Activated T-helper 2 cell treated with anti-CD3 and anti-CD28 coated beads, Interferon-gamma antibody, Interleukin-2, Interleukin-4, amounts not matched to agents 10 μg/mL and 5 μg/mL and 100 μg/mL, durations not matched to agents 14 hours and 24 hours and 36 hours (primary cell): ENCODE data around the gene BCL11A. TPM values are rescaled to one million over a fixed set of nuclear protein-coding genes. Genes with fewer than 3 reads are reported as not detected.

Experiments
- DNase-seq: peaks from one replicate; pipeline ENCODE4 v3.0.0; 2021; ENCODE audit warnings: low spot score
- H3K27ac Mint-ChIP-seq: one replicate; pipeline ENCODE4 v1.8.0; 2021; ENCODE audit warnings: mixed read lengths
- H3K27me3 Mint-ChIP-seq: one replicate; pipeline ENCODE4 v1.8.0; 2021; ENCODE audit warnings: low read depth, mixed read lengths
- H3K36me3 Mint-ChIP-seq: one replicate; pipeline ENCODE4 v1.8.0; 2021; ENCODE audit warnings: low read depth, mixed read lengths
- H3K4me1 Mint-ChIP-seq: one replicate; pipeline ENCODE4 v1.8.0; 2021; ENCODE audit warnings: low read depth, mixed read lengths
- H3K4me3 Mint-ChIP-seq: one replicate; pipeline ENCODE4 v1.8.0; 2021; ENCODE audit warnings: low read depth, mild to moderate bottlenecking, moderate library complexity, mixed read lengths
- H3K9me3 Mint-ChIP-seq: one replicate; pipeline ENCODE4 v1.8.0; 2021; ENCODE audit warnings: mixed read lengths
- intact Hi-C: fragments of 100-400 bp; cut with micrococcal nuclease; formaldehyde crosslinking; loops from one replicate; pipeline ENCODE4 v1.15.1; 2023
- total RNA-seq: library from RNA; stranded (reverse); gene quantifications from 2 replicates; pipeline ENCODE4 v1.2.3, GENCODE V29; 2022

BCL11A gene
- total RNA-seq, 1 donor from 2014 or later: 0.21 TPM

DNA sequence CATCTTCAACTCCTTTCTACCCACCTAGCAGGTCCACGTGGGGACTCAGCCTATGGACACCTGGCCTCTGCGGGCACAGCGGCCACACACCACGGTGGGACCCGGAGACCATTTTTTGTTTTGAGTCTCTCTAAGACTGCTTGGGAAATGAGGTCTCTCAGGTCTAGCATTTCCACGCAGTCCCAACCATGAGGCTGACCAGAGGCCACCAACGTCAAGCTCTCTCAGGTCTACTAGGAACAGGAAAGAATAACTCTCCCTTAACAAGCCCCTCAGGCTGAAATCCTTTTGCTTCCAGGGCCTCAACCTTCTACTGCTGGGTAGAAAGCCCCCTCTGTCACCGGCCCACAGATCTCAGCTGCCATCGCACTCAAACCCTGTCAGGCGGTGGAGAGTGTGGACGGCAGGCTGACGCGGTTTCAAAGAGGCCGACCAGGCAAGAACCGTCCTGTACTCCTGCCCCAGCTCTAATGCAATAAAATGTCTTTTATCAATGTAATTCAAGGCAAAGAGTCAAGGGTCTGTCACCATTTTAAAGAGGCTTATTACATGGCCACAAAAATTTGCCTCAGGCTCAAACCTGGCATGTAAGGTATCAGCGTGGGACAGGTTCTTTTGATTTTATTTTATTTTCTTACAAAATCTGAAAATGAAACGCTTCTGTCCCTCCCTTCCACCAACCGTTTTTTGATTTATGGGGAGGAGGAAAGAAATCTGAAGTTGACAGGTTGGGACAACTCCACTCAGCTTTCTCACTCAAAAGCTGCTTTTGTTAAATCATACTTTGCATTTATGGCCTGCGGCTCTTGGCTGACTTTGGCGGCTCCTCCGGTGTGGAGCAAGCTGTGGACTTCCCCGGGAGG, 74.0 kb downstream of the BCL11A start:
- Mint-ChIP-seq H3K27me3 (peaks cover 17% of the 10 kb centered on the region), H3K27ac (no peak overlapping the region), H3K9me3 (no peaks in the 10 kb centered on the region), H3K36me3 (no peaks in the 10 kb centered on the region), H3K4me1 (no peaks in the 10 kb centered on the region), H3K4me3 (no peak overlapping the region)
- intact Hi-C loops: no loop called here
- no peak for DNase-seq

DNA sequence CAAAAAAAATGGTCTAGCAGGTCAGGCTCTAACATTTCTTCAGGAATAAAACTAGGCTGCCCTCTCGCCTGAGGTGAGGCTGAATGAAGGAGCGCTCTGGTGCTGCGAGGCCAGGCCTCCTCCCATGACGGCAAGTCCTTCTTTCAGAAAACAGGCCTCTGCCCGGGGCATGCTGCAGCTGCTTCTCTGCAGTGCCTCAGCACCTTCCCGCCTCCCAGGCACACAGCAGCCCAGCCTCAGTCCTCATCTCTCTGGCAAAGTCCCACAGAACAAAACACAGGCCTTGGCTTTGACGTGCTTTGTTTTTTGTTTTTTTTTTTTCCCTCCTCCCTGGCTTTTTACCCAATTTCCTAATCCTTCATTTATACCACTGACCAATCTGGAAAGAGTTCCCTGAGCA, 74.8 kb downstream of the BCL11A start:
- intact Hi-C loops: no loop called here
- Mint-ChIP-seq H3K4me1 (no peaks in the 10 kb centered on the region), H3K27me3 (peaks cover 11% of the 10 kb centered on the region), H3K36me3 (no peaks in the 10 kb centered on the region), H3K4me3 (no peak overlapping the region), H3K27ac (no peak overlapping the region), H3K9me3 (no peaks in the 10 kb centered on the region)
- no peak for DNase-seq

DNA sequence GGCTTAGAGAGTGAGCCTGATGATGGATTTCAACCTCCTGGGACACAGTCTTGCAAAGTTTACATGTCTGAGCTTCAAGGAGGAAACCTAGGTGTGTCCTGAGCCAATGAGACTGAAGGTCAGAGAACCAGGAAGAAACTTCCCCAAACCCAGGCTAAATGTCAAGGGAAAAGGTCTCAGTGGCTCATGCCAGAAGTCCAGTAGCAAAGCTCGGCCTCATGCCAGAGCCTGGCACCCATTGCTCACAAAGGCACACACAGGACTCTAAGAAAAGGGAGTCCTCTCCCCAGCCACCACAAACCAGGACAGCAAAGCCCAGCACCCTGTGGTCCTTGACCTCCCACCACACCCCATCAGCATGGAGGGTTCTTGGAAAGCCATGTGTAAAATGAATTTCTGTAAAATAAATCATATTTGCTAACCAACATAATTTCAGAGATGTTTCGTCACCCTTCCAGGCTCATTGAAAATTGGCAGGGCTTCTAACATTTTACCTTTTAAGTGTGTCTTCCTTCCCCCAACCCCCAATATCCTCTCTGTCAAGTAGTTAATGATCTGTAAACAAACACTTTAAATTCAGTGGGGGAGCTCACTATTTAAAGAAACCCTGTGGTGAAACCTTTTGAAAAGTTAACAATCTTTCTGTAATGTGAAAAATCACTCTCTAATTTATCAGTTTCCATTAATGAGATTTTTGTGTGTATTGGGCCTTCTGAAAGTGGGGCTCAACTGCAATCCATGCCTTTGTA, 77.1 kb downstream of the BCL11A start:
- Mint-ChIP-seq H3K4me3 (no peak overlapping the region), H3K27ac (no peak overlapping the region), H3K36me3 (no peaks in the 10 kb centered on the region), H3K27me3 (no peaks in the 10 kb centered on the region), H3K4me1 (no peaks in the 10 kb centered on the region), H3K9me3 (no peaks in the 10 kb centered on the region)
- intact Hi-C loops: no loop called here
- no peak for DNase-seq

DNA sequence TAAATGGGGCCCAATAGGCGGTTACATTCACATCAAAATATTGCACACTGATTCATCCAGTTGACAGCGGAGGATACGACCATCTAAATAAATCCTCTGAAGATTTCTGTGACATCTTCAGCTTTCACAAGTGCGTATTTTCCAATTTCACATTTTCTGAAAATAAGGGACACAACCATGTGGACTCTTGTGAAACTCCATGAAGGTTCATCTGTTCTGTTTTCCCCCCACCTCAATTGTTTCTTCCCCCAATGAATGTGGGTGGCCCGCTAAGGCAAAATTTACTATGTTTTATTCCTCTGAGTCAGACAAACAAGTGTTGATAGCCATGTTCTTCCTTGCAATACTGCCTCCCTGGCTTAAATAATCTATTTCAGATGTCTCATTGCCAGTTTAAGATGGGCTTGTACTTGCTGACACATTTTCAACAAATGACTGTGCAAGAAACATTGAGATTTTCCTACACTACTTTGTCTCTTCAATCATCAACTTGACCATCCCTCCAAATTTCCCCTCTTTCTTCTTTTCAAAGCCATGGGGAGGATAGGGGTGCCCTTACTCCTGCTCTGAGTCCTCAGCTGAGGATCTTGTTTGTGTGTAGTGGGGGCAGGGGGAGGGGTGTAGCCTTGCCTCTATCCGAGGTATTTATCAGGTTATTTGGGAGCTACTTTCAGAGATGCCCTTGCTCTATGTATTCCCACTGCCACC, 78.2 kb downstream of the BCL11A start:
- H3K27me3 Mint-ChIP-seq: no peaks in the 10 kb centered on the region
- DNase-seq: no peak
- H3K36me3 Mint-ChIP-seq: no peaks in the 10 kb centered on the region

DNA sequence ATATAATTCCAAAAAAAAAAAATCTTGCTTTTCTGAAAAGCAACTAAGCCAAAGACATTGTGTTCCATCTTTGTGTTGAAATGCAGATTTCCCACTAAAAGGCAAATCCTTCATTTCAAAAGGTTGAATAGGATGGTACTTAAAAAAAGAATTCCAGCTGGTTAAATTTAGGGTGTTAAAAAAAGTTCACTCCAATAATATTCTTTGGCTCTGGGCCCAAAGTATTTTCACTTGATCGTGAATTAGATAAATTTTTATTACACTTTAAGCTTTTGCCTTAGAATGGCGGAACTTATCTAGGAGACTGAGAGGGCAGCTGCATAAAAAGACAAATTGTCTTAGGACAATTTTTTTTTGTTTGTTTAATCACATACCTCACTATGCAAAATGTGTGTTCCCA, 79.2 kb downstream of the BCL11A start:
- intact Hi-C loops: no loop called here
- no peak overlapping the region for H3K27ac Mint-ChIP-seq
- no peaks in the 10 kb centered on the region for H3K27me3 Mint-ChIP-seq
- DNase-seq: no peak
- no peak overlapping the region for H3K4me3 Mint-ChIP-seq
- no peaks in the 10 kb centered on the region for H3K4me1 Mint-ChIP-seq
- H3K36me3 Mint-ChIP-seq: no peaks in the 10 kb centered on the region
- H3K9me3 Mint-ChIP-seq: no peaks in the 10 kb centered on the region

More for the DNA sequence above, 78.2 kb downstream of the BCL11A start:
- no peak overlapping the region for H3K4me3 Mint-ChIP-seq
- H3K4me1 Mint-ChIP-seq: no peaks in the 10 kb centered on the region
- intact Hi-C loops: no loop called here
- no peaks in the 10 kb centered on the region for H3K9me3 Mint-ChIP-seq
- H3K27ac Mint-ChIP-seq: no peak overlapping the region

DNA sequence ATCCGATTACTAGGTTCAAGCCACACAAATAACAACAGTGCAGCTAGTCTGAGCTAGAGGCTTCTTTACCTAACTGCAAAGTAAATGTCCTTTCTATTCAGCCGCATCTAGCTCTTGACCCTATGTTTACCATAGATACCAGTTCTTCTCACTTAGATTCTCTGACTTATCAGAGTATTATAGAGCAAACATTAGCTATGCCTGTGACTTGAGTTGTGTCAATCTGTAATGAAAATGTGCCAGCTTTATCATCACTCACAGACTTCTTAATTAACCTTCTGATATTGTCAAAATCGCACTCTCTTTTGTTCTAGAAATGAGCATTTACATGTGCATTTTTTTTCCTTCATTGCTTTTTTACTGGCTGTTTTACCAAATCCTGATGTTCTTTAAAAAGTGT, 79.9 kb downstream of the BCL11A start:
- no peaks in the 10 kb centered on the region for H3K36me3 Mint-ChIP-seq
- no peaks in the 10 kb centered on the region for H3K4me1 Mint-ChIP-seq
- DNase-seq: no peak
- H3K27me3 Mint-ChIP-seq: no peaks in the 10 kb centered on the region
- H3K9me3 Mint-ChIP-seq: no peaks in the 10 kb centered on the region
- intact Hi-C loops: no loop called here
- H3K27ac Mint-ChIP-seq: no peak overlapping the region
- H3K4me3 Mint-ChIP-seq: no peak overlapping the region

DNA sequence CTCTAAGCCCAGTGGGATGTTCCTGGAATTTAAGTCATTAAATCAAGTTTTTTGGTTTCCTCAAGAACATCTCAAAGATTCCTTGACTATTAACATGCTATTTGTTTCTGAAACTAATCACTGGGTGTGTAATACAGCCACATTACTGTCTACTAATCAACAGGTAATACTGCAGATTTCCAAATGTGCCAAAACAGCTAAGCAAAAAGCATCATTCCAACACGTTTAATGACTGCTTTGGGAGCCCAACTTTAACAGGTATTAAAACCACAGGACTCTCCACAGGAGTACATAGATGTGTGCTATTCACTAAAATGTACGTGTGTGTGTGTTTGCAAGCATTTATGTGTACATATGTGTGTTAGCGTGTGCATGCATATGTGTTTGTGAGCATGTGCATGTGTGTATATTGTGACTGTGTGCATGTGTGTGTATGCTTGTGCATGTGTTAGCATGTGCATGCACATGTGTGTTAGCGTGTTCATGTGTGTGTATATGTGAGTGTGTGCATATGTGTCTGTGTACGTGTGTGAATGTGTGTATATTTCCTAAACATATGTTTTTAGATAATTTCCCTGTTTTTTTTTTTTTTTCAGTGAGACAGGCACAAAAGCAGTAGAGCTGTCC, 80.7 kb downstream of the BCL11A start:
- H3K36me3 Mint-ChIP-seq: no peaks in the 10 kb centered on the region
- DNase-seq: no peak
- intact Hi-C loops: no loop called here
- no peaks in the 10 kb centered on the region for H3K9me3 Mint-ChIP-seq
- H3K4me1 Mint-ChIP-seq: no peaks in the 10 kb centered on the region
- H3K4me3 Mint-ChIP-seq: no peak overlapping the region
- H3K27me3 Mint-ChIP-seq: no peaks in the 10 kb centered on the region
- H3K27ac Mint-ChIP-seq: no peak overlapping the region

DNA sequence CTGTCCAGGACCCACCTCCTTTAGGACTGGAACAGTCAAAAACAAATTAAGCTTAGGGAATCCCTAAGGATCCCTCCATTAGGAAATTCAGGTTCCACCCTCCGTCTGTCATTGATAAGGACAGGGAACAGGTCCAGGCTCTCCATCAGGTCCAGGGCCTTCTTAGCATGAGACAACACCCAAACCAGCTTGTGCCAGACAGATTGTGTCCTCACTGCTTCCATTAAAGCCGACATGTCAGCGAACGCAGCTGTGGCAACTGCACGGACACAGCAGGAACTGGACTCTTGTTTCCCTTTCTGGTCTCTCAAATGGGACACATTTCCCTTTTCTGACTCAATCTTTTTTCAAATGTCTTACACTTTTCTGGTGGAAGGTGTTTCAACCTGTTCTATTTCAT, 81.4 kb downstream of the BCL11A start:
- H3K4me3 Mint-ChIP-seq: no peak overlapping the region
- no peaks in the 10 kb centered on the region for H3K36me3 Mint-ChIP-seq
- H3K4me1 Mint-ChIP-seq: no peaks in the 10 kb centered on the region
- no peak for DNase-seq
- H3K27ac Mint-ChIP-seq: no peak overlapping the region
- intact Hi-C loops: no loop called here
- no peaks in the 10 kb centered on the region for H3K27me3 Mint-ChIP-seq
- H3K9me3 Mint-ChIP-seq: no peaks in the 10 kb centered on the region

DNA sequence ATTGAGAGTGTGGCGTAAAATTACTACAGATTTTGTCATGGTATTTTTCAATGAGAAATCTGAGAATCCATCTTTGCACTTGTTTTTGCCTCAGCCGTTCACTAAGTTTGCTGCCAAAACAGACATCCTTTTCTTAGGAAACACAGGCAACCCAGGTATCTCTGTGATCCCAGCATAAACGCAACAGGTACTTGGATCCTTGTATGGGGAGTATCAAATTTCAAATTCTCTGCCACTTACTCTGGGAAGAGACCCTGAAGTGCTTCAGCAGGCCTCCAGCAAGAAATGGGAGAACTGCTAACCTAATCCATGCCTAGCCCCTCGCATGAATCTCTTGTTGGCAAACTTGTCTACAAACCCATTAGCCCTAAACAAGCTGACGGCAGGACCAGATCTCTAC, 83.1 kb downstream of the BCL11A start:
- Mint-ChIP-seq H3K27me3 (no peaks in the 10 kb centered on the region), H3K4me3 (no peak overlapping the region), H3K36me3 (no peaks in the 10 kb centered on the region), H3K27ac (no peak overlapping the region), H3K9me3 (no peaks in the 10 kb centered on the region), H3K4me1 (no peaks in the 10 kb centered on the region)
- no peak for DNase-seq
- intact Hi-C loops: no loop called here

DNA sequence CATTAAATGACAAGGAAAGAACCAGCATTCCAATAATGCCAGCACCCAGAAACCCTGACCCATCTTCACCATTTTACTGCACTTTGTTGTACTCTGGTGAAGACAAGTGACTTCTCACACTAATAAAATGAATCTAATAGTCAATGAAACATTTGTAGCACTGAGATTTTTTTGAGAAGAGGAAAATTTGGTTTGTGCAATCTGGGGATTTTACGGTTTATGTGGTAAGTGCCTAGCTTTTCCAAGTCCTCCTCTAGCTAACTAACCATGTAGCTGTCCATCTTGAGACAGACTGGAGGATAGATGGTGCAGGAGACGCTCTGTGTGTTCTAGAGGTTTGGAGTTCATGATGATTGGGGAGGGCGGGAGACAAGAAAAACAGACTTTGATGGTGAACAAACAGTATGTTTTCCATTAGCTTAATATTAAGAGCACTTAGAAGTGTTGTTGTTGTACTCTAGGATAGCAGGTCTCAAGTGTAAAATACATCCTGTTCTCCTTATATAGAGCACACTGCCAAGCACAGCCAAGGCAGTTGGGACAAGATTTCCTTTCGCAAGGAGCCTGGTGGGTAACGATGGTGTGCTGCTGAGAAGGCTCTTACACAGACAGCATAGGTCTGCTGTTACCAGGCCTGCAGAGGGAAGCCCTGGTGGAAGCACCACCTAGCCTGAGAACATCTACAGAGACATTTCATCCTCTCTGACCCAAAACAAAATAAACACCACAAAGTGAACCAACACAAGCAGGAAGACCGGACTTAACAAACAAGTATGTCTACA, 83.7 kb downstream of the BCL11A start:
- intact Hi-C loops: no loop called here
- Mint-ChIP-seq H3K27me3 (no peaks in the 10 kb centered on the region), H3K4me3 (no peak overlapping the region), H3K27ac (no peak overlapping the region), H3K36me3 (no peaks in the 10 kb centered on the region), H3K4me1 (no peaks in the 10 kb centered on the region), H3K9me3 (no peaks in the 10 kb centered on the region)
- no peak for DNase-seq

DNA sequence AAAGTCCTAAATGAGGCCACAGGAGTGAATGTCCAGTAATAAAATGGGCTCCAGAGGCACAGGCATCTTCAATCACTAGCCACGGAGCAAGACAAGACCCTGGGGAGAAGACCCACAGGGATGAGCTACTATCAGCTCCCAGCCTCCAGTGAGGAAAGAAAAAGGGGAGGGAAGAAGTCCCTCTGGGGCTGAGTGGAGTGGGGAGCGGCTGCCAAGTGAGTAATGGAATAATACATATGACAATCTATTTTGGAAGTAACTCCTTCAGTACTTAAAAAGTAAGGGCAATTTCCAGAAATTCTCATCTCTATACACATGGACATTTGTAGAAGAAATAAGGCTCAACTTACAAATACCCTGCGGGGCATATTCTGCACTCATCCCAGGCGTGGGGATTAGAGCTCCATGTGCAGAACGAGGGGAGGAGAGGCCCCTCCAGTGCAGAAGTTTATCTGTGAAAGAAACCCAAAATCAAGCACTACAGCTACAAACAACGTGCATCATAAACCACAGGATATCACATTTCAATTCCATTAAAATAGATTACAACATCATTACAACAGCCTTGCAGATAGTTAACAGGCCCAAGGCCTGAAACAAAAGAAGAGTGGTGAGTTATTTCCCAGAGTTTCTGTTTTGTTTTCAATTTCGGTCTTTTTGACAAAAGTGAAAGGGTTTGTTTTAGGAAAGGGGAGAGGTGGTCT, 84.9 kb downstream of the BCL11A start:
- Mint-ChIP-seq H3K4me3 (no peak overlapping the region), H3K27me3 (no peaks in the 10 kb centered on the region), H3K9me3 (no peaks in the 10 kb centered on the region), H3K27ac (no peak overlapping the region), H3K36me3 (no peaks in the 10 kb centered on the region), H3K4me1 (no peaks in the 10 kb centered on the region)
- intact Hi-C loops: no loop called here
- no peak for DNase-seq
